SK-N-DZ (cell line): ENCODE data around the gene AKAP12.
A peak's percentile ranks its signal among the peaks of the same experiment; 100 is the strongest.
"Not testable (repeated sequence)": the region's sequence is repeated elsewhere in the genome, so short reads cannot be mapped to it uniquely, and the experiment has no call there.

Experiments
- DNase-seq: peaks from one replicate; pipeline ENCODE4 v3.0.0-alpha.2; 2015; ENCODE audit warnings: low spot score

AKAP12 gene

DNA sequence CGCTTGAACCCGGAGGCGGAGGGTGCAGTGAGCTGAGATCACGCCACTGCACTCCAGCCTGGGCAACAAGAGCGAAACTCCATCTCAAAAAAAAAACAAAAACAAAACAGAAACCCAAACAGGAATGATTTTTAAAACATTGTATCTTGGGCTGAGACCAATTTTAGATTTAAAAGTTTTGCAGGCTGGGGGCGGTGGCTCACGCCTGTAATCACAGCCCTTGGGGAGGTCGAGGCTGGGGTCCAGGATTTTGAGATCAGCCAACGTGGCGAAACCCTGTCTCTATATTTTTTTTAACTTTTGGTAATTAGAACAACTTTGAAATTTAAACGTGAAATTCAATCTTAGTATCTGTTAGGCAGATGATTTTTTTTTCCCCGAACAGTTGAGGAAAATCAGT, 70.5 kb downstream of the AKAP12 start:
- no peak for DNase-seq

DNA sequence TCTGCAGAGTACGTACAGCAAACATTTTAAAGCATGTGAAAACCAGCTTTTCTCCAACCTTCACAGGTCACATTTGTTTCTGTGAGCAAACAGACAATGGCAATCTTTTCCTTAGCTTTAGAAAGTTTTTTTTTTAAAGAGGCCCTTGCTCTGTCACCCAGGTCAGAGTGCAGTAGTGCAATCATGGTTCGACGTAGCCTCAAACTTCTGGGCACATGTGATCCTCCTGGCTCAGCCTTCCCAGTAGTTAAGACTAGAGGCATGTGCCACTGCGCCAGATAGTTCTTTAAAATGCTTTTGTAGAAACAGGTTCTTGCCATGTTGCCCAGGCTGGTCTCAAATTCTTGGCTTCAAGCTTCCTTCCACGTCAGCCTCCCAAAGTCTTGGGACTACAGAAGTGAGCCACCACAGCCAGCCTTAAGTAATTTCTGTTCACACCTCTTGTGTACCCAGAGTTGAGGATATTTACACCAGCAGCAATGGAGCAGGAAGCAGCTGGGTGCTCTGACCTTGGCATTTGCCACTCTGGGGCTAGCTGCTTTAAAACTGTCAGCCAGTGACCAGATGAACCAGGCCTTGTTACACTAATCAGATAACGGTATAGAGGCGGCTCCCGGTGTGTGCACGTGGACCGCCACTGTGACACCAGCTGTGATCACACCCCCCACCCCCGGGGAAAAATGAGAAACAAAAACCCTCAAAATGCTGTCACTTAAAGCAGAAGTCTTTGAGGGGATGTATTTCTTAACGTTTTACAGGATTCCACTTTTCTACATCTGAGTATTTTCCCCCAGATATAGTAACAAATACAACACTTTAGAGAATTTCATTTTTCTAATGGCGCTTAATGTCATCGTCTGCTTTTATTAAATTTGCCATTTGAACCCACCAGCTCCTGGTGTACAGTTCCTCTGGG, 71.3 kb downstream of the AKAP12 start:
- DNase-seq, result peak; percentile 88

DNA sequence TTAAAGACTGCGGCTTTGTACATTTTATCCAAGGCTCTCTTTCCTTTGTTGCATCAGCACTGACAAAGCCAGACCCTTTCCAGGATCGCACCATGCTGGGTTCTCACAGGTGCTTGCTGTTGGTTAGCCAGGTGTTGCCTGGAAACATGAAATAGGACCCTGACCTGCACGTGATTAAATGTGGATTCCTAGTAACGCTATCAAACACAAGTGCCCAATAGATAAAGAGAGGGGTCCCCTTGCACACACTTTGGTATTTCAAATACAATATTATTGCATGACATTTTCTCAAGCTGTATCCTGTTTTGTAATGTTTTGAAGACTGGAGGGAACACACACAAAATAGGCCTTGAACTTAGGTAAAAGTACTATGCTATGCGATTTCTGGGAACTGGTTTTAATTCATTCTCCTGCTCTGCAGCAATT, 73.3 kb downstream of the AKAP12 start:
- DNase-seq, result no peak

DNA sequence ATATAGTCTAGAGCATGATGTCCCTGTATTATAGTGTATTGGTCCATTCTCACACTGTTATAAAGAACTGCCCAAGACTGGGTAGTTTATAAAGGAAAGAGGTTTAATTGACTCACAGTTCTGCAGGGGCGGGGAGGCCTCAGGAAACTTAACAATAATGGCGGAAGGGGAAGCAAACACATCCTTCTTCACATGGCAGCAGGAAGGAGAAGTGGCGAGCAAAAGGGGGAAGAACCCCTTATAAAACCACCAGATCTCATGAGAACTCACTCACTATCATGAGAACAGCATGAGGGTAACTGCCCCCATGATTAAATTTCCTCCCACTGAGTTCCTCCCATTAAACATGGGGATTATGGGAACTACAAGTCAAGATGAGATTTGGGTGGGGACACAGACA, 75.9 kb downstream of the AKAP12 start:
- DNase-seq, result not testable (repeated sequence)

DNA sequence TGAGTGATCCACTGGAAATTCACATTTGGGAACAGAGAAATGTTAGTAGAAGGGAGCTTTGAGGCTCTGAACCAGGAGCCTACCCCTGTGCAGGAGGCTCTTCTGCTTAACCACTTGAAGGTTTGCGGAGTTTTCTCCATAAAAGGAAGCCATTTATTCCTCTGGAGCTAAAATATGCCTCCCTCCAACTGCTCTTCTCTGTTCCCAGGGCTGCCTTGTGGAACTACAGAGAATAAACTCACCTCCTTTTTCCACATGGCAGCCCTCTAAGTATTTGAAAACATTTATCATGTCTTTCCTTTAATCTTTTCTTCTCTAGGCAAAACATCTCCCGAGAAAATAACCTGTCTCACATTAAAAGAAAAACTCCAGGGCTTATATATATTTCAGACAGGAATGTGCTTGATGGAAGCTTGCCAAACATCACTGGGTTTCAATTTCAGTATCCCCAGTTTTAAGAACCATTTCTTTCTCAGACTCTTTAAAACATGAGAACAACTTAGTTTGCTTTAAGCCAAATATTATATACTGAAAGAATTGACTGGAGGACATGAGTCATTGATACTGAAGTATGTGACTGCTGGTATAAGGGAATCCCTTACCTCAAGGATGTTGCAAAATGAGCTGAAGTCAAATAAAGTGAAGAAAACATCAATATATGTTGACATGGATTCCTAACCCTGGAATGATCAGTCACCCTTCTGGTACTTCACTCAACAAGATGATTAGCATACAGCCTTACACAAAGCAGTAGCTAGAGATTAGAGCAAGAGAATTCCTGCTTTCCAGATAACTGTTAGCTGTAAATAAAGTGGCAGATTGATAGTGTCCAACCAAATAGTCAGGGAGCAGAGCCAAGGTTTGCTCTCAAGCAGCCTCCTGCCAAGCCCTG, 77.6 kb downstream of the AKAP12 start:
- DNase-seq, result no peak

DNA sequence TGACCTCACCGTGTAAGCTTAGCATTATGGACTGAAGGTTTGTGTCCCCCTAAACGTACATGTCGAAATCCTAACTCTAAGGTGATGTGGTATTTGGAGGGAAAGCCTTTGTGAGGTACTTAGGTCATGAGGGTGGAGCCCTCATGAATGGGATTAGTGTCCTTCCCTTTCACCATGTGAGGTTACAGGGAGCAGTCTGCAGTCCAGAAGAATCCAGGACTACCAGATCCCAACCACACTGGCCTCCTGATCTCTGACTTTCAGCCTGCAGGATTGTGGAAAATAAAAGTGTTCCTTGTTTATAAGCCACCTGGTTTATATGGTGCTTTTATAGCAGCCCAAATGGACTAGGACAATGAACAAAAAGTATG, 78.2 kb downstream of the AKAP12 start:
- DNase-seq, result no peak

DNA sequence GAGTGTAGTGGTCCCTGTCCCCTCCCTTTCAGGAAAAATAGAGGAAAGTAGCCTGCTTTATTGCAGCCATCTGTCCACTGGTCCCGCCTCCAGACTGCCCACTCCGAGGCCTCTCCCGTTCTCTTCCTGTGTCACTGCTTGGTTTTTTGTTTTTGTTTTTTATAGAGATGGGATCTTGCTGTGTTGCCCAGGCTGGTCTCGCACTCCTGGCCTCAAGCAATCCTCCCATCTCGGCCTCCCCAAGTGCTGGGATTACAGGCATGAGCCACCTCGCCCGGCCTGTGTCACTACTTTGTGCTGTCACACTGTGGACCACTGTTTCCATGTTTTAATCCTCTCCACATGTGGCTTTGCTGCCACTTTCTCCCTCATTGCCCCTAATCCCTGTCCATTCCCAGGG, 80.4 kb downstream of the AKAP12 start:
- no peak for DNase-seq

DNA sequence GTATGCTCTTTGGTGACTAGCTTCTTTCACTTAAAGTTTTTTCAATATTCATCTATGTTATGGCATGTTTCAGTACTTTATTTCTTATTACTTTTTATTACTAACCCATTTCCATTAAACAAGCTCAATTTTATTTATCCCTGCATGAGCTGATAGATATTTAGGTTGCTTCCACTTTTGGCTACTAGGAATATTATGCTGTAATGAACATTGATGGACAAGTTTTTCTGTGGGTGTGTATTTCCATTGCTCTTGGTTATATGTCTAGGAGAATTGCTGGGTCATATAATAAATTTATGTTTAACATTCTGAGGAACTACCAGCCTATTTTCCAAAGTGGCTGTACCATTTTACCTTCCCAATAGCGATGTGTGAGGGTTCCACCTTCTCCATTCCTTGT, 81.7 kb downstream of the AKAP12 start:
- DNase-seq, result no peak

DNA sequence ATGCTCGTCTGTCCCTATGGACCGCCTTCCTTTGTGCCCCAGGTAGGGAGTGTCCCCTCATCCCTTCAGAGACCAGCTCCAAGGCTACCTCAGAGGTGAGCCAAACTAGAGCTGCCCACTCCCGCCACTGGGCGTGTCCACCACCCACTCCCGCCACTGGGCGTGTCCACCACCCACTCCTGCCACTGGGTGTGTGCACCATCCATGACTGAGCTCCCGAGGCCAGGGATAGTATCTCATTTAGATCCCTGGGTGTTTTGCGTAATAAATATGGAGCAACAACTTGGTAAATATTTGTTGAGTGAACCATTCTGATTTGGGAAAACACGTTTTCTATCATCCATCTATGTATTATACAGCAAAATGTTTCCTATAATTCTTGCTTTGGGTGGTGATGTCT, 82.8 kb downstream of the AKAP12 start:
- no peak for DNase-seq

DNA sequence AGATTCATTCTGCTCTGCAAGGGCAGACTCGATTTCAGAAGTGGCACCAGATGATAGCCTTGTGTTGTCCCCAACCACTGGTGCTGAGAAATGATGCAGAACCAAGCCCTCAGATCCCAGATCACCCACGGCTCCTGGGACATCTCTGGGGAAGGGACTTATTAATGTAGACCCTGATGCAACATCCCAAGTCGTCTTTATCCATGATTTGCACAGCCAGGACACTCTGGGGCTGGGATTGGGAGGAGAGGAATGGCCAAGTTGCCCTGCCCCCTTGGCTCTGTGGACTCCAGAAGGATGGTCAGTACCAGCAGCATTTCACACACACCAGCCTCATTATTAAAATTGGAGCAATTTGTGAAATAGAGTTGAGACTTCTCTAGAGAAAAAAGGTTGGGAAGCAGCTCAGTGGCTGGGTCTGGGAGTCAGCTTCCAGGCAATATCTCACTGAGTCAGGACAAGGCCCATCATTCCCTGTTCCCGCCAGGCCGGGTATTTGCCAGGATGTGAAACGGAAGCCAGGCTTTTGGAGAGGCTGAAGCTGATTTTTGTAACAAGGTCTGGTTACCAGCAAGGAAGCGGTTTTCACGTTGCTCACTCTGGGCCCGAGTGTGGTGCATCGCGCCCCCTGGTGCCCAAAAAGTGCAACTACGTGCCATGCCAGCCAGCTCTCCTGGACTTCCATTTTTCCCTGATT, 84.2 kb downstream of the AKAP12 start:
- DNase-seq, result peak; percentile 78

DNA sequence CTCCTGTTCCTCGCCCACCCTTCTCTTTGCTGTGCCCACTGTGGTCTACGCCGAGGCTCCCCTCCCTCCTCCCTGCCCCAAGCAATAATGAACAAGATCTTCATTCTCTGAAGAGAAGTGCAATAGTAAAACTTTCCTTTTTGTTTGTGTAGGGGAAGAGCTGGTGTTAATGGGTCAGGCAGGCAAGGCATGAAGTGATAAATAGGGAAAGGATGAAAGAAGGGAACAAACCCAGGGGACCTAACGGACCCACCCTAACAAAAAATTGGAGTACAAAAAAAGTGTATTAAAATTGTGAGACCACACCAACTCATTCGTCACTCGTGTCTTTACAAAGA, 84.7 kb downstream of the AKAP12 start:
- no peak for DNase-seq

DNA sequence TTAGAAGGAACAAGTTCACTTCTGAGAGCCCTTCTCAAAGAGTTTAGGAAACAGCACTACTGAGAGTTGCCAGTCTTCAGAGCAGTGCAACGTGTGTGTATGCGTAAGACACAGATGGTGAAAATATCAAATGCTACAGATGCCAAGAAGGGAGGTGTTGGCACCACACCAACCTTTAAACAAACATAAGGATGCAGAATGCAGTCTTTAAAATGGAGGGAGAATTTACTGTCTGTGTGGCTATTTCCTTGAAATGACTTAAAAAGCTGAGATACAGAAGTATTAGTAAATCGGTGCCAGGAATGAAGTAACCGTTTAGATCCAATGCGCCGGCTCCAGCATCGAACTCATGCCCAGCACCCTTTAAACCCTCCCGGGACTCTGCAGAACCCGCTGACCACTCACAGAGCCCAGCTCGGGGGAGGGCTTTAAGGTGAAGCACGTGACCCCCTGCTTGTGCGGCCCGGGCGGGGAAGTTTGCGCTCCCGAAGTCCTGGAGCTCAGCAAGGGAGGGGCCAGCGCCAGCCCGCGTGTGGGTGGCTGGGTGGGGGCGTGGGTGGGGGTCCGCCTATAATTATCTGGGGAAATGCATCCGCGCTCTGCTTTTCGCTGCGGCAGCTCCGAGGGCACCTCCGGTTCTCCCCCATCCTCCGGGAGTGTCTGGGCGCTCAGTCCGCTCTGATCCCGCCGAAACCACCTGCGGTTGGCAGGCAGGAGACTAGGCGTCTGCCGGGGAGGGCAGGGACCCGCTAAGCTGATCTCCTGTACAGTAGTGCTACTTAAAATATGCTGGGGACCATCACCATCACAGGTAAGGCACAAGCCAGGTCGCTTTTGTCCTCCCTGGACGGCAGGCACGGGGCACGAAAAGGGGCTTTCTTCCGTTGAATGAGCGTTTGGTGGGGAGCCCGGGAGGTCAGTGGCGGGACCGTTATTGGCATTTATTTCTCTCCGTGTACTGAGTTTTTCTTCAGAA, 85.6 kb downstream of the AKAP12 start:
- no peak for DNase-seq

DNA sequence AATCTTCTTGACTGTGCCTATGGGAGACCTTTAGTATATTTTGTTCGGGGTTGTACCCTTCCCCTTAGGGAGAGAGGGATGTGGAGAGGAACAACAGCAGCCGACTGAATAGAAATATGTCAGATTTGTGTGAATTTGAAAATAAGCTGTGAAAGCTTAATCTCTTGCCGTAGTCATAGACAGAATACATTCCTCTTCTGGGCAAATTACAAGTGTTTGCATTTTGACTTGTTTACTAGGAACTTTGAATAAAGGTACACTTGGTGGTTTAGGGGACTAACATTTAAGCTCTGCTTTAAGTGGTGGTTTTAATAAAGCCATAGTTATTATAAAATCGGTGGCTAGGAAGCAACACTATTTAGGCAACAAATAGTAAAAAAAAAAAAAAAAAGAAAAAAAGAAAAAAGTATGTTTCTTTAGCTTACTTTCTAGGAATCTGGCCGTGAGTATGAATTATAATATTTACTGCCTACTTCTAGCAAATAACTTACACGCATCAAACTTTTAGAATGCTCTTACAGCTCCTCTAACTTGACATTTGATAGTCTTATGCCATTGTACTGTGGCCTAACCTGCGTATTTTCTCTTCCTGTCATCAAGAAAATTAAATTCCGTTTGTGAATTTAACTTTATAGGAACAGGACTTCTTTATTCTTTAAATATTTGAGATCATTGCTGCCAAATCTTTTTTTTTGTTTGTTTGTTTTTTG, 86.5 kb downstream of the AKAP12 start:
- DNase-seq, result no peak

DNA sequence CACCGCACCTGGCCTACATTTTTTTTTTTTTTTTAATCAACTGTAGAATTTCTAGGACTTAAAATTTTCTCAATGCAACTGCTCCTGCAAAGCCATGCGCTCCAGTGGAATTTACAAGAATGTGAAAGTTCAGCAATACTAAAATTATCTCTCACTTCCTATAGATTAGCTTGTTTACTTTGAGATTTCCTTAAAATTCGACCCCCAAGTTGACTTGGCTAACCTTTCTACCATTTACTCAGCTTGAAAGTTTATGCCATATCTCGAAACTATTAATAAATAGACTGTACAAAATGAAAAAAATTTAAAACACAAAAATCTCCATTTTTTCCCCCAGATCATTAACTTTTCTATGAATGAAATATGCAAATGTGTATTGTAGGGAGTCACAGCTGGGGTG, 87.3 kb downstream of the AKAP12 start:
- DNase-seq, result no peak

DNA sequence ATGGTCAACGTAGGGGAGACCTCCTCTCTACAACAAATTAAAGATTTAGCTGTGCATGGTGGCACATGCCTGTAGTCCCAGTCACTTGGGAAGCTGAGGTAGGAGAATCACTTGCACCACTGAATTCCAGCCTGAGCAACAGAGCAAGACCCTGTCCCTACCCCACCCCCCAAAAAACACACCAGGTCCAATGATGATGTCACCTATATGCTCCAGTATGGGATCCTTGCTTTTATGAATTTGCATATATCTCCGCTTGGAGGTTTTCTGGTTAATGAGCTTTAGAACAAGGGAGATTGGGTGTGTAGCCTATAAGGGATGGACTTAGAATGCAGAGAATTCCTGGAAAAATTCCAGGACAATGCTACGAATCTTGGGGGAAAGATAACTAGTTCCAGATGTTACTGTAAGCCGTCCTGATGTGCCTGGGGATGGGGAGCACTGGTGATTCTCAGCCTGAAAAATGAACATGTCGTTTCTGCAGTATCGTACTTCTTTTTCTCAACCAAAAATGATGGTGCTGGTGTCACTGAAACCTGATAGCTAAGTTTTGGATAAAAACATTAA, 90.4 kb downstream of the AKAP12 start:
- peak; percentile 12 for DNase-seq

DNA sequence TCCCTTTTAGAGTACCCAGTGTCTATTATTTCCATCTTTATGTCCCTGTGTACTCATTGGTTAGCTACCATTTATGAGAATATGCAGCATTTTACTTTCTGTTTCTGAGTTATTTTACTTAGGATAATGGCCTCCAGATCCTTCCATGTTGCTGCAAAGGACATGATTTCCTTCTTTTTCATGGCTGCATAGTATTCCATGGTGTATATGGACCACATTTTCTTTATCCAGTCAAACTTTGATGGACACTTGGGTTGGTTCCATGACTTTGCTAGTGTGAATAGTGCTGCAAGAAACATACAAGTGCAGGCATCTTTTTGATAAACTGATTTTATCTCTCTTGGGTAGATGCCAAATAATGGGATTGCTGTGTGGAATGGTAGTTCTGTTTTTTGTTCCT, 96.2 kb downstream of the AKAP12 start:
- DNase-seq, result no peak

DNA sequence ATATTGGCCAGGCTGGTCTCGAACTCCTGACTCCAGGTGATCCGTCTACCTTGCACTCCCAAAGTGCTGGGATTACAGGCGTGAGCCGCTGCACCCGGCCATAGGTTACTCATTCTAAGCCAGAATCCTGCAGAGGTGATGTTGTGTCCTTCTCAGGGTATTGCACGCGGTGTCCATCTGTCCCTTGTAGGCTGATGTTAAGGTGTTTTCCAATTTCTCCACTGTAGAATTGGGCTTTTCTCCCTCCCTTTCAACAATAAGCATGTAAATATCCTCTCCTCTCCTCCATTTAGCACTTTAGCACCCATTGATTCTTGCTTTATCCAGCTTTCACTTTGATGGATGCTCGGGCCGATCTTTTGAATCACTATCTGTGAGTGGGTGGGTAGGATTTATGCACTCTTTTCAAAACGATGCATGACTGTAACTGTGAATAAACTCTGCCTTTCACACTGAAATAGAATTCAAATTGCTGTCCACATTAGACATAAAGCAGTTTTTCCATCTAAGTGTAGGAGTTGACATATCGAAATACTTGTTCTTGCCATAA, 99.0 kb downstream of the AKAP12 start:
- DNase-seq, result no peak

DNA sequence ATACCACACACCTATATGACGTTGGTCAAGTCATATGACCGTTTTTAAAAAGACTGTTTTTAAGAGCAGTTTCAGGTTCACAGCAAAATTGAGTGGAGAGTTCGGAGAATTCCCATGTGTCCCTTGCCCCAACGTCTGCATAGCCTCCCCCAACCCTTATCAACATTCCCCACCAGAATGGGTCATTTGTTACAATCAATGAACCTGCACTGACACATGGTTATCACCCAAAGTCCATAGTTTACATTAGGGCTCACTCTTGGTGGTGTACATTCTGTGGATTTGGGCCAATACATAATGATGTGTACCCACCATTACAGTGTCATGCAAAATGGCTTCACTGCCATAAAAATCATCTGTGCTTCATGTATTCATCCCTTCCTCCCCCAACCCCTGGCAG, 99.6 kb downstream of the AKAP12 start:
- DNase-seq, result no peak

DNA sequence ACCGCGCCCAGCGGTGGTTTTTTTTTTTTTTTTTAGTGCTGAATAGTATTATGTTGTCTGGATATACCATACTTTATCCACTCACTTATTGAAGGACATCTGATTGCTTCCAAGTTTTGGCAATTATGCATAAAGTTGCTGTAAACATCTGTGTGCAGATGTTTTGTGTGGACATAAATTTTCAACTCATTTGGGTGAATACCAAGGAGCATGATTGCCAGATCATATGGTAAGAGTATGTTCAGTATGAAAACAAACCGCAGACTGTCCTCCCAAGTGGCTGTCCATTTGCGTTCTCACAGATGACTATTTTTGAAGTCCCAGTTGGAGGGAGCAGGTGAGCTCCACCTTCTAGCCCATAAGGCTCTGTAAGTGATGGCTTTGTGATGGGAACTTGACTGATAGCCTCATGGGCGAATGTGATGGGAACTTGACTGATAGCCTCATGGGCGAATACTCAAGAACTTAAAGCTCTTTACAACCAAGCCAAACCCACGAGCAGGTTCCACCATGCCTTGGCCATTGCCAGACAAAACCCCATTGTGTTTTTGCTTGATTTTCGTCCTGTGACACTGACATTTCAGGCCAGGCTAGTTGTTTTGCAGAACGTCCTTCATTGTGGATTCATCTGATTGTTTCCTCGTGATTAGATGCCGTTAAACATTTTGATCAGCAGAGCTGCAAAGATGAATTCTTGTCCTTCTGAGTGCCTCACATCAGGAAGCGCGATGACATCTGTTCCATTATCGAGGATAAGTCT, 100.6 kb downstream of the AKAP12 start:
- no peak for DNase-seq
